Esophagus muscularis mucosa (tissue), 3 donors: ENCODE data around the gene PARP14.

Experiments used
- CTCF ChIP-seq, 3 experiments: fragments of 200-600 bp in 2 of 3; fragments of 450-650 bp in 1 of 3; sonication (generic) in 2 of 3; IDR thresholded peaks; one replicate each; pipeline ENCODE4 v1.5.1; 2017 to 2019; ENCODE audit warnings: antibody characterized with exemption in 3 of 3, mild to moderate bottlenecking in 2 of 3, moderate library complexity in 1 of 3
- EP300 ChIP-seq: sonication (generic); formaldehyde crosslinking; IDR thresholded peaks from one replicate; pipeline ENCODE4 v1.6.1; 2017; ENCODE audit warnings: antibody characterized with exemption

GRCh38 chr3:122689587-122689986 is 8.9 kb downstream of the PARP14 start:
- TF ChIP-seq CTCF (IDR thresholded peaks at IDR 0.05) (no peak), EP300 (no peak)
